ENCODE results near the gene ITGB1. TPM values are rescaled to one million over a fixed set of nuclear protein-coding genes. Genes with fewer than 3 reads are reported as not detected.

The ITGB1 gene
- total and polyA plus RNA-seq, 10 of the 15 experiments (the other 5 are each of a cell fraction or from before 2014, with no cell fraction given), result 2.8 to 20.7 (median 10.4) TPM

GRCh38 chr10:32865170-32865569 is 92.9 kb downstream of the ITGB1 start:
- no peaks in the 10 kb centered on the region for H3K4me1 ChIP-seq (ENCODE audit: control insufficient read depth, insufficient read depth, low read length)
- H3K27ac ChIP-seq (ENCODE audit: control insufficient read depth, insufficient read depth), result no peak overlapping the region
- no peak for ATAC-seq
- no peak for FAIRE-seq
- no peak for DNase-seq (ENCODE audit: low read depth, low spot score)
- H3K79me2 ChIP-seq (ENCODE audit: control insufficient read depth, insufficient read depth, low read length), result no peaks in the 10 kb centered on the region
- no peaks in the 10 kb centered on the region for H3K36me3 ChIP-seq (ENCODE audit: control insufficient read depth in 2 of 2, insufficient read depth in 2 of 2, low read length in 1 of 2)
- H3K4me2 ChIP-seq (ENCODE audit: control insufficient read depth, insufficient read depth), result no peak overlapping the region
- RAD21 ChIA-PET (ENCODE audit: unreplicated experiment), result no interaction called here
- H4K20me1 ChIP-seq (ENCODE audit: control insufficient read depth, insufficient read depth), result no peaks in the 10 kb centered on the region
- no TSS peak for BruUV-seq (replicated peaks)
- in situ Hi-C loops (cut with MboI) (no loop called here), intact Hi-C loops (cut with micrococcal nuclease; ENCODE audit: unreplicated experiment) (no loop called here)
- no peak overlapping the region for H3K9ac ChIP-seq (ENCODE audit: control insufficient read depth, insufficient read depth, low read length)
- 41% methylated on average over 1 of the region's 1 CpG for WGBS (ENCODE audit: insufficient coverage, insufficient replicate concordance, low lambda C conversion rate, missing lambda C conversion rate)
- SMC1A ChIA-PET (ENCODE audit: uncharacterized antibody, unreplicated experiment), result no interaction called here
- H3K9me3 ChIP-seq (replicated peaks; ENCODE audit: control insufficient read depth, insufficient read depth, low read length), result no peaks in the 10 kb centered on the region
- CTCF ChIA-PET, result no interaction called here
- H3K27me3 ChIP-seq (replicated peaks in 1 of 2; ENCODE audit: control insufficient read depth in 2 of 2, insufficient read depth in 2 of 2, low read length in 1 of 2), result no peaks in the 10 kb centered on the region
- no peak overlapping the region for H3K4me3 ChIP-seq
- POLR2A ChIA-PET, result no interaction called here
- H2AFZ ChIP-seq (ENCODE audit: control insufficient read depth, low read depth, low read length), result no peak overlapping the region
- TF ChIP-seq ZNF217 (IDR thresholded peaks at IDR 0.05) (no peak), CBX3 (IDR thresholded peaks at IDR 0.05; ENCODE audit: borderline replicate concordance, low read depth) (no peak), ZZZ3 (IDR thresholded peaks at IDR 0.05; ENCODE audit: control insufficient read depth, insufficient read length, low read depth) (no peak), CEBPZ (IDR thresholded peaks at IDR 0.05; ENCODE audit: low read depth, low read length) (no peak), HCFC1 (IDR thresholded peaks at IDR 0.05; ENCODE audit: low read length) (no peak), YY1 (IDR thresholded peaks at IDR 0.05; ENCODE audit: low read depth, low read length) (no peak), ATF2 (IDR thresholded peaks at IDR 0.05; ENCODE audit: low read length) (no peak), ZSCAN29 (IDR thresholded peaks at IDR 0.05) (no peak), SIX5 (IDR thresholded peaks at IDR 0.05; ENCODE audit: low read depth, low read length, severe bottlenecking) (no peak), E2F8 (IDR thresholded peaks at IDR 0.05; ENCODE audit: low read depth, partially characterized antibody) (no peak), NKRF (conservative IDR thresholded peaks at IDR 0.05) (no peak), MEF2A (IDR thresholded peaks at IDR 0.05; ENCODE audit: insufficient read depth, low read depth, low read length) (no peak), RBBP5 (conservative IDR thresholded peaks at IDR 0.05) (no peak), RB1 (IDR thresholded peaks at IDR 0.05; ENCODE audit: borderline replicate concordance) (no peak)
